ENCODE data around the gene PLXDC1.

- TF ChIP-seq POLR2A (IDR thresholded peaks at IDR 0.05) (no peak), POLR2AphosphoS5 (IDR thresholded peaks at IDR 0.05) (no peak)
- TF ChIP-seq, protein P1, sequence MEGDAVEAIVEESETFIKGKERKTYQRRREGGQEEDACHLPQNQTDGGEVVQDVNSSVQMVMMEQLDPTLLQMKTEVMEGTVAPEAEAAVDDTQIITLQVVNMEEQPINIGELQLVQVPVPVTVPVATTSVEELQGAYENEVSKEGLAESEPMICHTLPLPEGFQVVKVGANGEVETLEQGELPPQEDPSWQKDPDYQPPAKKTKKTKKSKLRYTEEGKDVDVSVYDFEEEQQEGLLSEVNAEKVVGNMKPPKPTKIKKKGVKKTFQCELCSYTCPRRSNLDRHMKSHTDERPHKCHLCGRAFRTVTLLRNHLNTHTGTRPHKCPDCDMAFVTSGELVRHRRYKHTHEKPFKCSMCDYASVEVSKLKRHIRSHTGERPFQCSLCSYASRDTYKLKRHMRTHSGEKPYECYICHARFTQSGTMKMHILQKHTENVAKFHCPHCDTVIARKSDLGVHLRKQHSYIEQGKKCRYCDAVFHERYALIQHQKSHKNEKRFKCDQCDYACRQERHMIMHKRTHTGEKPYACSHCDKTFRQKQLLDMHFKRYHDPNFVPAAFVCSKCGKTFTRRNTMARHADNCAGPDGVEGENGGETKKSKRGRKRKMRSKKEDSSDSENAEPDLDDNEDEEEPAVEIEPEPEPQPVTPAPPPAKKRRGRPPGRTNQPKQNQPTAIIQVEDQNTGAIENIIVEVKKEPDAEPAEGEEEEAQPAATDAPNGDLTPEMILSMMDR (IDR thresholded peaks at IDR 0.05) = no peak
Measured at GRCh38 chr17:39192901-39193300, 41.5 kb upstream of the PLXDC1 start.
